Adrenal gland (tissue), 12 donors: ENCODE data around the gene FBXL7. TPM values are rescaled to one million over a fixed set of nuclear protein-coding genes. Genes with fewer than 3 reads are reported as not detected.
A peak's percentile ranks its signal among the peaks of the same experiment; 100 is the strongest.

Source experiments
- DNase-seq, 7 donors: peaks; one replicate each; pipeline ENCODE4 v3.0.0-alpha.2; 2019 to 2020
- H3K27ac ChIP-seq, 5 donors: fragments of 200-600 bp; sonication (generic) in 4 of 5; 1 replicate in 3 of 5; 2 replicates in 2 of 5; pipeline versions ENCODE4 v1.5.1 to v1.8.0; 2016 to 2020; ENCODE audit warnings: mild to moderate bottlenecking in 1 of 5
- H3K27me3 ChIP-seq: fragments of 200-600 bp; 2 replicates; pipeline ENCODE4 v1.8.0; 2021
- H3K36me3 ChIP-seq, 2 donors: fragments of 200-600 bp; replicated peaks in 1 of 2; 1 replicate in 1 of 2; 2 replicates in 1 of 2; pipeline versions ENCODE4 v1.5.1 to v1.8.0; 2018 to 2022
- H3K4me1 ChIP-seq, 2 donors: fragments of 200-600 bp; replicated peaks in 1 of 2; 1 replicate in 1 of 2; 2 replicates in 1 of 2; pipeline versions ENCODE4 v1.5.1 to v1.8.0; 2018 to 2021
- H3K4me3 ChIP-seq, 4 donors: fragments of 200-600 bp; sonication (generic) in 3 of 4; one replicate each; pipeline ENCODE4 v1.5.1; 2016 to 2018
- H3K9me3 ChIP-seq, 3 donors: fragments of 200-600 bp; sonication (generic) in 1 of 3; replicated peaks in 1 of 3; 1 replicate in 2 of 3; 2 replicates in 1 of 3; pipeline versions ENCODE4 v1.5.1 to v1.8.0; 2016 to 2021
- POLR2A ChIP-seq, 2 donors: fragments of 450-650 bp; IDR thresholded peaks; one replicate each; pipeline ENCODE4 v1.6.1; 2017; ENCODE audit warnings: antibody characterized with exemption in 2 of 2, mild to moderate bottlenecking in 2 of 2, moderate library complexity in 1 of 2
- WGBS, 4 donors: extraction: QIAGEN DNeasy Blood & Tissue Kit in 2 of 4; methylation state at CpG; one replicate each; pipeline versions ENCODE4 v1.1.5 to v1.1.7; 2013 to 2017; 5-methylcytosine and 5-hydroxymethylcytosine counted together
- intact Hi-C, 2 donors: fragments of 100-400 bp; cut with DNase I; formaldehyde crosslinking; loops; one replicate each; pipeline versions ENCODE4 v1.14.1 to v1.15.0; 2022 to 2023
- polyA plus RNA-seq, 3 donors: library from polyadenylated mRNA; stranded (reverse); fragments of 200-250 nt in 2 of 3; fragments of 350-450 nt in 1 of 3; fragmentation: Illumina TruSeq in 1 of 3; extraction: RNeasy Lipid Tissue Mini Kit (QIAGEN cat#74804) in 1 of 3; gene quantifications; one replicate each; pipeline ENCODE4 v1.2.3, GENCODE V29; 2013 to 2014
- total RNA-seq, 9 donors: library from RNA; depleted of rRNA in 4 of 9; stranded (reverse); fragments of >200 nt in 4 of 9; fragments of 120-200 nt in 1 of 9; fragmentation: NEBNext Ultra II Directional in 1 of 9; extraction: Animal tissue kit (Norgen Biotek cat#: 25700) in 1 of 9; gene quantifications; one replicate each; pipeline versions ENCODE4 v1.1.0 to v1.2.4, GENCODE V29; 2013 to 2023
- TF ChIP-seq, protein P1 (sequence below), 6 experiments: fragments of 450-650 bp in 4 of 6; fragments of 200-600 bp in 2 of 6; sonication (generic) in 1 of 6; IDR thresholded peaks; 1 replicate in 5 of 6; 2 replicates in 1 of 6; pipeline versions ENCODE4 v1.5.1 to v1.8.0; 2016 to 2021; ENCODE audit warnings: antibody characterized with exemption in 6 of 6, mild to moderate bottlenecking in 2 of 6, moderate library complexity in 1 of 6
- donor health status: healthy with polysubstance abuse.
- donor health status: Bipolar disorder and iron deficiency.
- donor health status: DM: yes; HTN: yes; CAD: no.
- donor health status: DM: no; HTN: no; CAD: no.
- donor health status: DM: no; HTN: no; CAD: no.
- donor health status: DM: yes; HTN: yes; CAD: no.

The FBXL7 gene
- total and polyA plus RNA-seq, 12 donors = 22.6 to 59.1 (median 34.0) TPM

DNA sequence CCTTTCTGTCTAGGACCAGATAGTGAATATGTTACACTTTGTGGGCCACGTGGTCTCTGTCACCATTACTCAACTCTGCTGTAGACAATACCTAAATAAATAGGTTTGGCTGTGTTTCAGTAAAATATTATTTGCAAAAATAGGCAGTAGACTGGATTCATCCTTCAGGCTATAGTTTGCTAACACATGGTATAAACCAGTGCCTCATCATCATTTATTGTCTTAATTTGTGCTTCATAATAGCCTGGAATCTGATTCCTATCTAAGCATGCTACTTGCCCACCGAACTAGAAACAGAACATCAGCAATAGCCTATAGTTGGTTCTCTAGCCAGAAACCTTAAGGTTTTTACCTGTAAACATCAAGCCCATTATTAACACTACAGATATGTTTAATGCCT, 215.6 kb downstream of the FBXL7 start:
- Histone ChIP-seq H3K27me3 (no peaks in the 10 kb centered on the region), H3K36me3 (no peaks in the 10 kb centered on the region), H3K27ac (no peak overlapping the region), H3K4me3 (no peak overlapping the region), H3K9me3 (no peaks in the 10 kb centered on the region), H3K4me1 (peaks cover 20 to 46% of the 10 kb centered on the region in 2 donors)
- intact Hi-C loops = no loop called here
- 61 to 73% (median 68%) methylated on average over 2 of the region's 2 CpGs for WGBS, 4 donors
- no peak for DNase-seq
- no peak for TF ChIP-seq POLR2A (IDR thresholded peaks at IDR 0.05)
- TF ChIP-seq, protein P1, sequence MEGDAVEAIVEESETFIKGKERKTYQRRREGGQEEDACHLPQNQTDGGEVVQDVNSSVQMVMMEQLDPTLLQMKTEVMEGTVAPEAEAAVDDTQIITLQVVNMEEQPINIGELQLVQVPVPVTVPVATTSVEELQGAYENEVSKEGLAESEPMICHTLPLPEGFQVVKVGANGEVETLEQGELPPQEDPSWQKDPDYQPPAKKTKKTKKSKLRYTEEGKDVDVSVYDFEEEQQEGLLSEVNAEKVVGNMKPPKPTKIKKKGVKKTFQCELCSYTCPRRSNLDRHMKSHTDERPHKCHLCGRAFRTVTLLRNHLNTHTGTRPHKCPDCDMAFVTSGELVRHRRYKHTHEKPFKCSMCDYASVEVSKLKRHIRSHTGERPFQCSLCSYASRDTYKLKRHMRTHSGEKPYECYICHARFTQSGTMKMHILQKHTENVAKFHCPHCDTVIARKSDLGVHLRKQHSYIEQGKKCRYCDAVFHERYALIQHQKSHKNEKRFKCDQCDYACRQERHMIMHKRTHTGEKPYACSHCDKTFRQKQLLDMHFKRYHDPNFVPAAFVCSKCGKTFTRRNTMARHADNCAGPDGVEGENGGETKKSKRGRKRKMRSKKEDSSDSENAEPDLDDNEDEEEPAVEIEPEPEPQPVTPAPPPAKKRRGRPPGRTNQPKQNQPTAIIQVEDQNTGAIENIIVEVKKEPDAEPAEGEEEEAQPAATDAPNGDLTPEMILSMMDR (IDR thresholded peaks at IDR 0.05) = no peak

DNA sequence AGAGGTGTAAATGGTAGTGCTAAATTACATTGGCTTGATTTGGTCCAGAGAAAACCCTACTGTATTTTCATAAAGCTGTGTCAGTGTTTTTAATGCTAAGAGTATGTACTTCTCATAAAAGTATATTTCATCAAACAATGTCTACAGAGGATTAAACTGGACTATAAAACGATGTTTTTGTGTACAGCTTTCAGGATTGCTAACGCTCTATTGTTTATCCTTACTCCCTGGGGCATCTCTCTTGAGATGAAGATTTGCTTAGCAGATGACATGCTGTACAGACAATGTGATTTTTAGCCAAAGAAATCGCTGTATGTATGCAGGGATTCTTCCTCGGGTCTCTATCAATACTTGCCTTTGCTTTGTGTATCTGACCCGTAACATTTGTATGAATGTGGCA, 216.0 kb downstream of the FBXL7 start:
- H3K4me3 ChIP-seq = no peak overlapping the region
- H3K4me1 ChIP-seq = peaks cover 20 to 51% of the 10 kb centered on the region in 2 donors
- H3K27ac ChIP-seq = peak overlapping the region in 3 of 5 donors; percentile 30 to 42 (median 38)
- TF ChIP-seq POLR2A (IDR thresholded peaks at IDR 0.05) = no peak
- TF ChIP-seq, protein P1 (IDR thresholded peaks at IDR 0.05) = no peak
- no peaks in the 10 kb centered on the region for H3K9me3 ChIP-seq
- no peak for DNase-seq
- no peaks in the 10 kb centered on the region for H3K27me3 ChIP-seq
- no peaks in the 10 kb centered on the region for H3K36me3 ChIP-seq
- 57 to 77% (median 58%) methylated on average over 5 of the region's 5 CpGs for WGBS, 4 donors
- intact Hi-C loops = no loop called here

DNA sequence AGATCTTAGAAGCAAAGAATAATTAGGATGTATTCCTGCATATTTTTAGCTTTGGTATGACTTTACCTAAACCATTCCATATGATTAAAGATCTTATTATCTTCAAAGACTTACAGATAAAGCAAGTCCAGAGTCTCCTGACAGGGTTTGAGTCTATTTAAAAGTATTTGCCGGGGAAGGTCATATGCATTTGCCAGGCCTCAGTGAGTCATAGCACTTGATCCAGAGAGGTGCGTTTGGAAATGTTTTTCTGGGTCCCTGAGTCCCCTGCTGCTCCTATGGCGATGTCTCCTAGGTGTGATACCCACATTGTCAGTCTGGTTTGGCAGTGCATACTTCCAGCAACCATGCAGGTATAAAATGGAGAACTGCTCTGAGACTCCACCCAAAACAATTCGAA, 217.0 kb downstream of the FBXL7 start:
- peak in 5 of 7 donors; percentile 29 to 59 (median 45) for DNase-seq
- Histone ChIP-seq H3K27ac (peak overlapping the region in 3 of 5 donors; percentile 38 to 65 (median 42)), H3K4me3 (no peak overlapping the region), H3K36me3 (no peaks in the 10 kb centered on the region), H3K4me1 (peaks cover 20 to 57% of the 10 kb centered on the region in 2 donors), H3K27me3 (no peaks in the 10 kb centered on the region), H3K9me3 (no peaks in the 10 kb centered on the region)
- WGBS, 4 donors = 40 to 58% (median 45%) methylated on average over 4 of the region's 4 CpGs
- peak in 1 of 2 donors; percentile 12 for TF ChIP-seq POLR2A (IDR thresholded peaks at IDR 0.05)
- TF ChIP-seq, protein P1 (IDR thresholded peaks at IDR 0.05) = no peak
- intact Hi-C loops = no loop called here

DNA sequence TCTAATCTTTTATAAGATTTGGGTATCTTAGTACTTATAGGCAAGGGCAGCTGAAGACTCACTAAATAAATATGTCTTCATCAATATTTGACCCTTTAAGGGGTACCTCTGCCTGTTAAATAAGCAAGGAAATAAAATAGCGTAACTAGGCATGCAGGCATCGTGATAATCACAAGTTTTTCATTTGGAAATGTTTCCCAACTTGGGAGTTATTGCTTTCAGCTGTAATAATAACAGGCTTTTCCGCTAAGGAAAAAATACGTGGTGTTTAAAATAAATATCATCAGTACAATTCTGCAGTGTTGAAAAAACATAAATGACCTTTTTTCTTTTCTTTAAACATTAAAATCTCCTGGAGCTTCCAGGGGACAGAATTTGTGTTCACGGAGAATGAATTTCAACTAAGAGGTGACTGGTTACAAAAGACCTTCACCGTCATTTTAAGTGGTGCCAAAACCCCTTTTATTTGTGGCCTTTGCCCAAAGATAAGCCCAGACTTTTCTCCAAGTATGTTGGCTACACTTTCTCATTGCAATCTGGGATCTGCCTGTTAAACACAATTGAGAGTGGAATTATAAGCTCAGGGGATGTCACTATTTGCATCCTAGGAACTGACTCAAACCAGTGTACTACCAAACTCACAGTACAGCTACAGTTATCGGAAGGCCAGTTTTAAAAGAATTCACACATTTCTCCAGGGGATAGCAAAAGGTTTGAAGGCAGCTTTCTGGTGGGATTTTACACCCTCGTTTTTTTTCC, 218.6 kb downstream of the FBXL7 start:
- TF ChIP-seq, protein P1 (IDR thresholded peaks at IDR 0.05) = no peak
- TF ChIP-seq POLR2A (IDR thresholded peaks at IDR 0.05) = no peak

More for the DNA sequence above, 218.6 kb downstream of the FBXL7 start:
- intact Hi-C loops = no loop called here
- Histone ChIP-seq H3K36me3 (no peaks in the 10 kb centered on the region), H3K4me3 (peak overlapping the region in 1 of 4 donors; percentile 21), H3K9me3 (no peaks in the 10 kb centered on the region), H3K4me1 (peaks cover 20 to 57% of the 10 kb centered on the region in 2 donors), H3K27me3 (no peaks in the 10 kb centered on the region), H3K27ac (peak overlapping the region; percentile 5 to 74 (median 48))
- no peak for DNase-seq
- WGBS, 4 donors = 24 to 38% (median 34%) methylated on average over 8 of the region's 8 CpGs
